Measurements from ENCODE around the gene ZFP1. TPM values are rescaled to one million over a fixed set of nuclear protein-coding genes. Genes with fewer than 3 reads are reported as not detected.

Gene ZFP1
- total RNA-seq, 1 experiment from 2014 or later: 15.3 TPM

DNA sequence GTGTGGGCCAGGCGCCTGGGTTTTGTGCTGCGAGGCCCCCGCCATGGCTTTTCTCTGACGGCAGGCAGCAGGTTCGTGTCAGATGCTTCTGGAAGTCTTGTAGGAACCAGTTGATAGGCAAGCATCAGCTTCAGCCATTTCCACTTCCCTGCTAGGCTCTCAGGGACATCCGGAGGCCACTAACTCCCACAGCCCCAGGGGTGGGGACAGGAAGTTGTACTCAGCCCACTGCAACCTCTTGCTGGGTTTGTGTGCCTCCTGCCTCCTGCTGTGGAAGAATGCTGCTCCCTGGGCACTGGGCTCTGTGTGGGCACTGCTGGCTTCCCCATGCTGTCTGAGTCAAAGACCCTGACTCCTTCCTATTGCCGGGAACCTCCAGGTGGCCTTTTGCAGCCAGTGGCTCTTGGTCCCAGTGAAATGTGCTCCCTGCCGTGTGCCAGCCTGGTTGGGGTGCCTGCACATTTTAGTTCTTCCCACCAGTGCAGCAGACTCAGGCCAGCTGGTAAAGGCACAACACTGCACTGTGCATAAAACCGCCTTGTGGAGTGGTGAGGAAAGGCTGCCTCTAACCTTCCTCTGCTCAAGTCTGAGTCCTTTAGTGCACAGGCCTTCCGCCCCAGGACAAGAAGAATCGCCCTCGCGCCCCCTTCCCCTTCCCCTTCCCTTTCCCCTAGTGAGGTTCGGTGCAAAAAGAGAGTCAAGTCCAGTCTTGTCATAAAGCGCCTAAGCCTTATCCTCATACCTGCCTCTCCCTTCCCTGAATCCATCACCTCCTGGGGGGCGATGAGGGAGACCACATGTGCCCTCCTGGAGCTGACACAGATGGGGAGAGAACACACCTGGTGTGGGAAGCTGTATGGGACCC, 48.4 kb upstream of the ZFP1 start:
- H3K4me1 Mint-ChIP-seq: peaks cover 48 to 53% of the 10 kb centered on the region in 2 experiments
- peaks cover 21 to 33% (median 23%) of the 10 kb centered on the region in 3 experiments; a peak in 6 of 7 replicates for H3K36me3 Mint-ChIP-seq (ENCODE audit: insufficient read depth in 1 of 3, low read depth in 3 of 3)
- no peak overlapping the region for H3K4ac ChIP-seq (ENCODE audit: low read depth, low read length)
- no CpG with 5 or more reads among the region's 16 CpGs for WGBS (ENCODE audit: extremely low coverage, insufficient read length, low lambda C conversion rate)
- peak overlapping the region in 1 of 2 experiments; percentile 26; a peak in 1 of 5 replicates for H3K4me3 Mint-ChIP-seq
- H3T11ph ChIP-seq (ENCODE audit: low read length): no peak overlapping the region
- no peaks in the 10 kb centered on the region for H3K23me2 ChIP-seq (ENCODE audit: insufficient read length, low read depth, low read length, poor library complexity, severe bottlenecking)
- H3K4me1 ChIP-seq (ENCODE audit: insufficient read depth, low read length): peaks cover 17% of the 10 kb centered on the region; the same call in 1 of the 2 replicates
- H3K27ac ChIP-seq (ENCODE audit: insufficient read length, low read depth, low read length): no peak overlapping the region
- H3K4me2 ChIP-seq (ENCODE audit: insufficient read depth, insufficient read length, low read length): no peak overlapping the region
- peaks cover 3% of the 10 kb centered on the region for H4K20me1 ChIP-seq (ENCODE audit: control insufficient read depth, insufficient read depth, insufficient read length)
- no peaks in the 10 kb centered on the region; the same call in 1 of the 2 replicates for H3K27me3 Mint-ChIP-seq (ENCODE audit: low read depth)
- no peaks in the 10 kb centered on the region; a peak in 1 of 5 replicates for H3K9me3 Mint-ChIP-seq
- no peak overlapping the region for H4K8ac ChIP-seq (replicated peaks; ENCODE audit: insufficient read length, low read depth, low read length)
- no peaks in the 10 kb centered on the region for H3K79me1 ChIP-seq (ENCODE audit: insufficient read depth, low read depth, low read length, poor library complexity, severe bottlenecking)
- no peak overlapping the region for H2BK20ac ChIP-seq (ENCODE audit: low read depth, low read length, poor library complexity, severe bottlenecking)
- TF ChIP-seq, protein P1, sequence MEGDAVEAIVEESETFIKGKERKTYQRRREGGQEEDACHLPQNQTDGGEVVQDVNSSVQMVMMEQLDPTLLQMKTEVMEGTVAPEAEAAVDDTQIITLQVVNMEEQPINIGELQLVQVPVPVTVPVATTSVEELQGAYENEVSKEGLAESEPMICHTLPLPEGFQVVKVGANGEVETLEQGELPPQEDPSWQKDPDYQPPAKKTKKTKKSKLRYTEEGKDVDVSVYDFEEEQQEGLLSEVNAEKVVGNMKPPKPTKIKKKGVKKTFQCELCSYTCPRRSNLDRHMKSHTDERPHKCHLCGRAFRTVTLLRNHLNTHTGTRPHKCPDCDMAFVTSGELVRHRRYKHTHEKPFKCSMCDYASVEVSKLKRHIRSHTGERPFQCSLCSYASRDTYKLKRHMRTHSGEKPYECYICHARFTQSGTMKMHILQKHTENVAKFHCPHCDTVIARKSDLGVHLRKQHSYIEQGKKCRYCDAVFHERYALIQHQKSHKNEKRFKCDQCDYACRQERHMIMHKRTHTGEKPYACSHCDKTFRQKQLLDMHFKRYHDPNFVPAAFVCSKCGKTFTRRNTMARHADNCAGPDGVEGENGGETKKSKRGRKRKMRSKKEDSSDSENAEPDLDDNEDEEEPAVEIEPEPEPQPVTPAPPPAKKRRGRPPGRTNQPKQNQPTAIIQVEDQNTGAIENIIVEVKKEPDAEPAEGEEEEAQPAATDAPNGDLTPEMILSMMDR (conservative IDR thresholded peaks at IDR 0.05): no peak
- 0 out of 2 replicates have a peak, but pooled peaks cover 1% of the 10 kb centered on the region for H3K79me2 ChIP-seq (ENCODE audit: insufficient read depth, low read length)
- H4K5ac ChIP-seq (ENCODE audit: insufficient read length, low read depth, low read length): no peak overlapping the region
- DNase-seq: no peak
- no peak overlapping the region for H3K9ac ChIP-seq (ENCODE audit: extremely low read depth, insufficient read length, low read length)
- H2AK5ac ChIP-seq (ENCODE audit: insufficient read length, low read length): no peak overlapping the region
- peak overlapping the region; percentile 45; the same call in 1 of the 2 replicates for H3K14ac ChIP-seq (ENCODE audit: insufficient read depth, low read length)
- H2BK12ac ChIP-seq (ENCODE audit: insufficient read length, low read depth, low read length): no peak overlapping the region
- no peak overlapping the region for H3K23ac ChIP-seq (ENCODE audit: insufficient read length, low read depth, low read length)
- no peak overlapping the region for H3K56ac ChIP-seq (ENCODE audit: insufficient read length, low read depth, low read length)
- no peak overlapping the region for H3K18ac ChIP-seq (ENCODE audit: insufficient read length, low read depth, low read length)
- no peak overlapping the region for H2BK5ac ChIP-seq (ENCODE audit: insufficient read length, low read length)
- H3K27me3 ChIP-seq (ENCODE audit: insufficient read depth, low read length): no peaks in the 10 kb centered on the region
- no peaks in the 10 kb centered on the region for H3K9me3 ChIP-seq (ENCODE audit: control insufficient read depth, low read depth, low read length)
- no peak overlapping the region for H4K91ac ChIP-seq (ENCODE audit: insufficient read length, low read depth, low read length)
- H3K27ac Mint-ChIP-seq: peak overlapping the region; percentile 62 to 81 (median 78); a peak in 6 of 7 replicates
- no peak overlapping the region for H2BK120ac ChIP-seq (ENCODE audit: low read depth, low read length, poor library complexity, severe bottlenecking)
- H2BK15ac ChIP-seq (ENCODE audit: low read depth, low read length): no peak overlapping the region
- no peak overlapping the region for H2AFZ ChIP-seq (ENCODE audit: low read length)
